HTR-8/SVneo (cell line): ENCODE data around the gene PYGB.

Experiments
- DNase-seq: peaks from one replicate; pipeline ENCODE4 v3.0.0; 2011; ENCODE audit warnings: low spot score, mixed read lengths; ENCODE audit not compliant: insufficient read length
- FAIRE-seq: peaks from 2 replicates; lab custom pipeline; 2011; peaks lifted over from hg19 to GRCh38; lab: Jason Lieb, UNC

PYGB gene

DNA sequence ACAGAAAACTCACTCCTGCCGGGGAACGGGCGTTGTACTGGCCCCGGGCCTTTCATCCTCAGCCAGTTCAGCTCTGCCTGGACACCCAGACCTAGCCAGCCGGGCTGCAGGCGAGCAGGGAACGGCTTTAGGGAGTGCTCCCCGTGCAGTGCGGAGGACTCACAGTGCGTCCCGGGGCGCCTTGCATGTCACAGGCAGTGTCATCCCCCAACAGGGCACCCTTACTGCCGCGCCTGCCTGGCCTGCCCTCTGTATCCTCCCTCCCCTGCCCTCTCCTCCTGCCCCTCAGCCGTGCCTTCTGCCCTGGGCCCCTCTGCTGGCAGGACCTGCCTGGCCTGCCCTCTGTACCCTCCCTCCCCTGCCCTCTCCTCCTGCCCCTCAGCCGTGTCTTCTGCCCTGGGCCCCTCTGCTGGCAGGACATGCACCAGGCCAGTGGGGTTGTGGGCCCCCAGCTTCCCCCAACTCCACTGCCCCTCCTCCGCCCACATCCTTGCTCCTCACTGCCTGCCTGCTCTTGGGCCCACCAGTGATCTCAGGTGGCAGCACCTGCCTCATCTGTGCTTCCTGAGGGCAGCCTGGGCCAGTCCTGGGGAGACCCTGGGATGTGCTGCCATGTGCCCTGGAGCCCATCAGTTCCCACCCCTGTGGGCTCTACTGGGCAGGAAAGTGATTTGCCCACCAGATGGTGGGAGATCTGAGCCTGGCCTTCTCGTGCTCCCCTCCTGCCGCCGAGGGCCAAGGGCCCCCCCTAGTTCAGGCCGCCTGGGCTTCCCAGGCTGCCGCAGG, 43.0 kb downstream of the PYGB start:
- FAIRE-seq (no peak), DNase-seq (no peak)

GRCh38 chr20:25291432-25292133, 43.7 kb downstream of the PYGB start:
- DNase-seq (no peak), FAIRE-seq (no peak)

- FAIRE-seq (no peak), DNase-seq (no peak)
These were observed 44.4 kb downstream of the PYGB start for GRCh38 chr20:25292176-25292891.

GRCh38 chr20:25293507-25293906, 45.6 kb downstream of the PYGB start:
- no peak for DNase-seq
- no peak for FAIRE-seq

GRCh38 chr20:25293910-25294458, 46.1 kb downstream of the PYGB start:
- DNase-seq (no peak), FAIRE-seq (no peak)

DNA sequence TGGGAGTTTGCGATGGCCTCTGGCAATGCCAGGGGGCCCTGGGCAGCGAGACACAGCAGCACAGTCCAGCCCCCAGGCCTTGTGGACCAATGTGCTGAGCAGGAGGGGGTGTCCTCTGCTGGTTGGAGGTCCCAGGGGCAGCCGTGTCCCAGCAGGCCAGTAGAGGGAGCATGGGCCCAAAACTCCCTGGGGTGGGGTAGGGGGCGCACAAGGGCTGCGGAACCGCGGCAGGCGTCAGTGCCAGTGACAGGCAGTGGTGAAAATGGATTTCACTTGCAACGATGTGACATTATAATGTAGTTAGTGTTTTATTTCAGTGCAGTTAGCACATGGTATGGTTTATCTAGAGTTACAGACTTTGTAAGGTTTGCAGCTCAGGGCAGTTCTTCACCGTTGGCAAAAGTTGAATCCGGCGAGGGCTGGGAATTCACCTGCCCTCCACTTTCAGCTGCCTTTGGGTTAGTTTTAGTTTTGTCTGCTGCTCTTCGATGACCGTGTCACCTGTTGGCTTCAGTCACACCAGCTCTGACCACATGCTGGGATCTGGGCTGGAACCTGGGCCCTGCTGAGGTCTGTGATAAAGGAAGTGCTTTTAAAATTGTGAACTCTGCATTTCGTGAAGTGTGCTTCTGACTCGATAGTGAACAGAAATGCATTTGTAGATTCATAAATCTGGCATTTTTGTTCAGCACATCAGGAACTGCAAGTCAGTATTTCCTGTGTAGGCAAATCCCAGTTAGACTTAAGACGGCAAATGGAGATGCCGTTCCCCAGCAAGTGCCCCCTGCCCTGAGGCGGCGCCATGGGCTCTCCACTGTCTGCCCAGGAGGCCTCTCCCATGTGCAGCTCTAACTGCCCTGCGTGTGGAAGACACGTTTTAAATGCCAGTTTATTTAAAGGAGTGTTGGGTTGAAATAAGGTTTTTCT, 46.8 kb downstream of the PYGB start:
- FAIRE-seq, result peak; percentile 78

DNA sequence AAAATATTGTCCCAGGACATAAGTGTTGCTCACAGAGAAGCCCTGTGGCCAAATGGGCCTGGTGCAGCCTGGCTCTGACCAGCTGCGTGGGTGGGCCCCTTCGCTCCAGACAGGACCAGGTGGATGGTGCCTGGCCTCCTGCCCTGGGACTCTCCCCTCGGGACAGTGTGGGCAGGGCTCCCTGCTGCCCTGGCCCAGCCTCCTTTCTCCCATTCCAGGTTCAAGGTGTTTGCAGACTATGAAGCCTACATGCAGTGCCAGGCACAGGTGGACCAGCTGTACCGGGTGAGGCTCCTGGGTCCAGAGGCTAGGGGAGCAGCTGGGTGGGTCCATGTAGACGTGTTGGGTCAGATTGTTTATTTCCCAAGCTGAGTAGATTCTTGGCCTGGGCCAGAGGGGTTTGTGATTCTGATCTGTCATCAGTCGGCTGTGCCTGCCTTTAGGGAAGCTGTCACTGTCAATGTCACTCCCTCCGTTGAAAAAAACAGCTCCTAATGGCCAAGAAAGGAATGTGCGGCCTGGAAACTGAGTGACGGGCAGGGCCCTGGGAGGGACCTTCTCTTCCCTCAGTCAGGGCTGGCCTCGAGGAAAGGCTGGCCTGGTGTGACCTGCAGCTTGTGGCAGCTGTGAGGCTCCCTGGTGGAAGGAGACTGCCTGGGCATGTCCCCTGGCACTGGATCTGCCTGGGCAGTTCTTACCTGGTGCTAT, 47.7 kb downstream of the PYGB start:
- no peak for DNase-seq
- no peak for FAIRE-seq

More for the DNA sequence above, 46.8 kb downstream of the PYGB start:
- DNase-seq, result peak; percentile 76

DNA sequence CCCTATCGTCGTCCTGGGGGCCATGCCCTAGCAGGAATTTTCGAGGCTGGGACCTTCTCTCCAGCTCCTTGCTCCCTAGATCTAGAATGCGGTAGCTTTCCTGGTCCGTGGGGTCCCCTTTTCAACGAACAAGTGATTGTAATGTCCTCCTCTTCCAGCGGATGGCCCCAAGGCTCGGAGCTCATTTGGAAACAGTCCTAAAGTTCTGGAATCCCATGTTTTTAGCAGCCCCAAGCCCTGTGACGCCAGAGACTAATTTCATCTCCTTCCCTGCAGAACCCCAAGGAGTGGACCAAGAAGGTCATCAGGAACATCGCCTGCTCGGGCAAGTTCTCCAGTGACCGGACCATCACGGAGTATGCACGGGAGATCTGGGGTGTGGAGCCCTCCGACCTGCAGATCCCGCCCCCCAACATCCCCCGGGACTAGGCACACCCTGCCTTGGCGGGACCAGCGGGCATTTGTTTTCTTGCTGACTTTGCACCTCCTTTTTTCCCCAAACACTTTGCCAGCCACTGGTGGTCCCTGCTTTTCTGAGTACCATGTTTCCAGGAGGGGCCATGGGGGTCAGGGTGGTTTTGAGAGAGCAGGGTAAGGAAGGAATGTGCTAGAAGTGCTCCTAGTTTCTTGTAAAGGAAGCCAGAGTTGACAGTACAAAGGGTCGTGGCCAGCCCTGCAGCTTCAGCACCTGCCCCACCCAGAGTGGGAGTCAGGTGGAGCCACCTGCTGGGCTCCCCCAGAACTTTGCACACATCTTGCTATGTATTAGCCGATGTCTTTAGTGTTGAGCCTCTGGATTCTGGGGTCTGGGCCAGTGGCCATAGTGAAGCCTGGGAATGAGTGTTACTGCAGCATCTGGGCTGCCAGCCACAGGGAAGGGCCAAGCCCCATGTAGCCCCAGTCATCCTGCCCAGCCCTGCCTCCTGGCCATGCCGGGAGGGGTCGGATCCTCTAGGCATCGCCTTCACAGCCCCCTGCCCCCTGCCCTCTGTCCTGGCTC, 48.5 kb downstream of the PYGB start:
- no peak for FAIRE-seq
- no peak for DNase-seq

DNA sequence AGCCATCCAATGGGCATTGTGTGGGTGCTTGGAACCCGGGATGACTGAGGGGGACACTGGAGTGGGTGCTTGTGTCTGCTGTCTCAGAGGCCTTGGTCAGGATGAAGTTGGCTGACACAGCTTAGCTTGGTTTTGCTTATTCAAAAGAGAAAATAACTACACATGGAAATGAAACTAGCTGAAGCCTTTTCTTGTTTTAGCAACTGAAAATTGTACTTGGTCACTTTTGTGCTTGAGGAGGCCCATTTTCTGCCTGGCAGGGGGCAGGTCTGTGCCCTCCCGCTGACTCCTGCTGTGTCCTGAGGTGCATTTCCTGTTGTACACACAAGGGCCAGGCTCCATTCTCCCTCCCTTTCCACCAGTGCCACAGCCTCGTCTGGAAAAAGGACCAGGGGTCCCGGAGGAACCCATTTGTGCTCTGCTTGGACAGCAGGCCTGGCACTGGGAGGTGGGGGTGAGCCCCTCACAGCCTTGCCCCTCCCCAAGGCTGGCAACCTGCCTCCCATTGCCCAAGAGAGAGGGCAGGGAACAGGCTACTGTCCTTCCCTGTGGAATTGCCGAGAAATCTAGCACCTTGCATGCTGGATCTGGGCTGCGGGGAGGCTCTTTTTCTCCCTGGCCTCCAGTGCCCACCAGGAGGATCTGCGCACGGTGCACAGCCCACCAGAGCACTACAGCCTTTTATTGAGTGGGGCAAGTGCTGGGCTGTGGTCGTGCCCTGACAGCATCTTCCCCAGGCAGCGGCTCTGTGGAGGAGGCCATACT, 49.4 kb downstream of the PYGB start:
- DNase-seq, result no peak
- FAIRE-seq, result no peak

GRCh38 chr20:25299806-25300205, 51.9 kb downstream of the PYGB start:
- FAIRE-seq, result no peak
- no peak for DNase-seq

DNA sequence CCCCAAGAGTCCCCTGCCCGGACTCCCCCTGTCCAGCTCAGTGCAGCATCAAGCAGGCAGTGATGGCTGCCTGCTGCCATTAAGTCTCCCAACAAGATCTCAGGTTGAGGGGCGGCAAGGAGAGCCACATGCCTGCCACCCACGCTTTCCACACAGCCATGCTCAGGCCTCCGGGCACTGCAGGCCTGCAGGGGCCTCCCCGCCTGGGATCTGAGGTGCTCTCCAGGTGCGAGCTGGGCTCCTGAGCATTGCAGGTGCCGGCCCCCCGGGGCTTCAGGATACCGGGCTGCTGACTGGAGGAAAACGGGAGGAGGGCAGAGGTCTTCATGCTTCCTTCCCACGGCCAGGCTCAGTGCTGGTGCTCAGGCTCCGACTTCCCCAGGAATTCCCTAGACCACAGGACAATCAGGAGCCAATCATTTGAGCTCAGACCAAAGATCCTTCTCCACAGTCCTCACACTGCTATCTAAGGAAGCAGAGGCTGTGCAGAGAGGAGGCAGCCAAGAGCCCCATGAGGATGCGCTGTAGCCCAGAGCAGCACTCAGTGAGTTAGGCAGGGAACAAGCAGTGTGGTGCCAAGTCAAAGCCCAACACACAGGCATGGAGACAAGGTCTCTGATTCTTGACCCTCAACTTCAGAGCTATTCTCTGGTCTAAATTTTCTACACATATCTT, 52.7 kb downstream of the PYGB start:
- no peak for DNase-seq
- no peak for FAIRE-seq

GRCh38 chr20:25301357-25301920, 53.6 kb downstream of the PYGB start:
- DNase-seq (no peak), FAIRE-seq (no peak)

GRCh38 chr20:25302596-25302995, 54.7 kb downstream of the PYGB start:
- DNase-seq, result no peak
- no peak for FAIRE-seq

GRCh38 chr20:25303292-25304024, 55.6 kb downstream of the PYGB start:
- DNase-seq, result no peak
- FAIRE-seq, result no peak

DNA sequence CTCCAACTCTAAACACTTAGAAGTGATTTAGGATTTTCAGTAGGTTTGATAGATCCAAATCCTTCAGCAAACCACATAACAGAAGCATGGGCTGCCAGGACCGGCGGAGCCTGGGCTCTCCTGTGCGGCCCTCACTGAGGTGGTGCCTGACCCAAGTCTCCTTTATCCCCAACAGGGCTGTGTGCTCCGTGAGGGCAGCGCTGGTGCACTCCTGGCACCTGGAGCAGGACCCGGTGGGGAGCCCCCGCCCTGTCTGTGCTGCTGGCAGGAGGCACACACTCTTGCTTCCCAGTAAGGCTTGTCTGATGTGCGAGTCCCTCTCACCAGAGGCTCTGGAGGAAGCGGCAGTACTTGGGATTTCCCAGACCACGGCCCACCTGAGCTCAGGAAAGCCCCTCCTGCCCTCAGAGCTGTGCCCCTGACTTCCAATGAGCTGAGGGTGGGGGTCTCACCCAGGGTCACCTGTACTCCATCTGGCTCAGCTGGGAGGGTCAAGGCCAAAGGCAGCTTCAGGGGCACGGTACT, 56.2 kb downstream of the PYGB start:
- FAIRE-seq (no peak), DNase-seq (no peak)
